Muscle of back (tissue), 11 donors: ENCODE data around the gene SPP1. TPM values are rescaled to one million over a fixed set of nuclear protein-coding genes. Genes with fewer than 3 reads are reported as not detected.
"Not testable (repeated sequence)": the region's sequence is repeated elsewhere in the genome, so short reads cannot be mapped to it uniquely, and the experiment has no call there.

Experiments
- DNase-seq, 3 donors: peaks; one replicate each; pipeline versions ENCODE4 v3.0.0 to v3.0.0-alpha.2; 2013
- polyA plus RNA-seq, 10 donors: library from polyadenylated mRNA; unstranded; fragments of 120-200 nt; gene quantifications; one replicate each; pipeline ENCODE4 v1.2.1, GENCODE V29; 2013; ENCODE audit not compliant: insufficient read length in 10 of 10

The SPP1 gene
- polyA plus RNA-seq, 10 donors, result 68.5 to 210 (median 117) TPM

- peak; percentile 76 to 90 (median 83) for DNase-seq
Observed at GRCh38 chr4:88017516-88018297, 42.2 kb downstream of the SPP1 start.

GRCh38 chr4:88018466-88018865 lies 43.0 kb downstream of the SPP1 start:
- peak in 2 of 3 donors; percentile 55 to 67 for DNase-seq

GRCh38 chr4:88021824-88022223 lies 46.3 kb downstream of the SPP1 start:
- no peak for DNase-seq

- DNase-seq, result no peak
Observed at GRCh38 chr4:88022289-88022688, 46.8 kb downstream of the SPP1 start.

GRCh38 chr4:88025868-88026661 lies 50.6 kb downstream of the SPP1 start:
- DNase-seq, result not testable (repeated sequence)

GRCh38 chr4:88027611-88028608 lies 52.4 kb downstream of the SPP1 start:
- DNase-seq, result peak in 1 of 3 donors; percentile 73

GRCh38 chr4:88028946-88029345 lies 53.4 kb downstream of the SPP1 start:
- DNase-seq, result no peak

GRCh38 chr4:88029556-88029955 lies 54.0 kb downstream of the SPP1 start:
- no peak for DNase-seq

- DNase-seq, result no peak
Observed at GRCh38 chr4:88030565-88031310, 55.2 kb downstream of the SPP1 start.

Other genes starting within 250 kb of the SPP1 start
- under 1 TPM in 3 of 10 donors, not detected in 7; 0.08 to 0.39 (median 0.36) TPM for gene IBSP, start 176.2 kb upstream of the SPP1 start, polyA plus RNA-seq
- gene MEPE, start 142.7 kb upstream of the SPP1 start, polyA plus RNA-seq, result not detected
- 10 to 100 TPM; 23.2 to 40.4 (median 29.6) TPM for gene PKD2, start 31.9 kb downstream of the SPP1 start, polyA plus RNA-seq
- 1 to 10 TPM; 3.1 to 6.0 (median 4.4) TPM for gene ABCG2, start 182.9 kb downstream of the SPP1 start, polyA plus RNA-seq